ENCODE data around the gene CCDC148. TPM values are rescaled to one million over a fixed set of nuclear protein-coding genes. Genes with fewer than 3 reads are reported as not detected.

The CCDC148 gene
- total and polyA plus RNA-seq, 2 donors (not counting 3 experiments of a cell fraction or from before 2014, with no cell fraction given), result 0.04 to 0.69 TPM

GRCh38 chr2:158134655-158135054 lies 321.9 kb downstream of the CCDC148 start:
- Histone ChIP-seq H3K9me3 (replicated peaks; ENCODE audit: control insufficient read depth, insufficient read depth, low read length) (no peaks in the 10 kb centered on the region), H3K9me1 (replicated peaks; ENCODE audit: control insufficient read depth, extremely low read depth, insufficient read depth, low read length) (no peaks in the 10 kb centered on the region), H2AFZ (ENCODE audit: low read depth, low read length) (no peak overlapping the region), H4K20me1 (replicated peaks; ENCODE audit: control insufficient read depth, extremely low read depth, insufficient read depth, low read length) (no peaks in the 10 kb centered on the region), H3K27me3 (ENCODE audit: control insufficient read depth in 2 of 2, insufficient read depth in 2 of 2, low read length in 2 of 2) (peaks cover 0 to under 1% of the 10 kb centered on the region in 2 experiments), H3K9ac (replicated peaks; ENCODE audit: extremely low read depth, insufficient read depth, low read length) (no peak overlapping the region), H3K27ac (ENCODE audit: insufficient read depth, low read depth, low read length) (no peak overlapping the region), H3K4me3 (replicated peaks in 1 of 3; ENCODE audit: insufficient read depth in 1 of 3, low read depth in 1 of 3, low read length in 3 of 3) (no peak overlapping the region), H3K79me2 (ENCODE audit: control insufficient read depth, insufficient read depth, low read length) (no peaks in the 10 kb centered on the region), H3K4me2 (ENCODE audit: insufficient read depth, low read length) (no peak overlapping the region), H3K4me1 (ENCODE audit: control insufficient read depth, extremely low read depth, insufficient read depth, low read length) (no peaks in the 10 kb centered on the region), H3K36me3 (ENCODE audit: control insufficient read depth in 2 of 2, extremely low read depth in 1 of 2, insufficient read depth in 2 of 2, low read length in 2 of 2) (no peaks in the 10 kb centered on the region)
- intact Hi-C loops (cut with micrococcal nuclease), result no loop called here
- FAIRE-seq (no peak), DNase-seq (ENCODE audit: low read depth, low spot score) (no peak)
- dilution Hi-C loops (cut with MboI; ENCODE audit: extremely low pct_ligation_motif_present, low sequenced_read_pairs), result no loop called here
- TF ChIP-seq EZH2 (IDR thresholded peaks at IDR 0.05; ENCODE audit: borderline replicate concordance, low read depth, low read length, severe bottlenecking), result no peak
- no TSS peak for BruUV-seq (replicated peaks)
- CTCF ChIA-PET, result no interaction called here
- POLR2A ChIA-PET, result no interaction called here

DNA sequence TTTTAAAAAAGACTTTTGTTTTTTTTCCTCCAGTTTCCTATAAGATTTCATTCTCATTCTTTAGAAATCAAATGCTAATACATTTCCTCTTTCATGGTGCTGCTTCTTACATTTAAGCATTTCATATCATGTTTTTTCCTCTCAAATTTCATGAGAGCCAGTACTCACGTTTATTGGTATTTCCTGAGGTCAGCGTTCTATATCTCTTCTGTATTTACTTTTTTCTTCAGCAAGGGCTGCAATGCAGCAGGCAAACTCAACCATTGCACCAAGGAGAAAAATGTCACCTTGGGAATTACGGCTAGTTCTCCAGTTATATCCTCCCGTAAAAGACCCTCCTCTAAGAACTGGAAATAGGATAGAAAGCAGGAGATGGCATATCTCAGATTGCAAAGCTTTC lies 322.5 kb downstream of the CCDC148 start:
- ChIA-PET POLR2A (no interaction called here), CTCF (no interaction called here)
- Histone ChIP-seq H4K20me1 (replicated peaks; ENCODE audit: control insufficient read depth, extremely low read depth, insufficient read depth, low read length) (no peaks in the 10 kb centered on the region), H3K9me3 (replicated peaks; ENCODE audit: control insufficient read depth, insufficient read depth, low read length) (no peaks in the 10 kb centered on the region), H3K4me1 (ENCODE audit: control insufficient read depth, extremely low read depth, insufficient read depth, low read length) (no peaks in the 10 kb centered on the region), H2AFZ (ENCODE audit: low read depth, low read length) (no peak overlapping the region), H3K4me2 (ENCODE audit: insufficient read depth, low read length) (no peak overlapping the region), H3K9me1 (replicated peaks; ENCODE audit: control insufficient read depth, extremely low read depth, insufficient read depth, low read length) (no peaks in the 10 kb centered on the region), H3K27me3 (ENCODE audit: control insufficient read depth in 2 of 2, insufficient read depth in 2 of 2, low read length in 2 of 2) (no peaks in the 10 kb centered on the region), H3K27ac (ENCODE audit: insufficient read depth, low read depth, low read length) (no peak overlapping the region), H3K4me3 (replicated peaks in 1 of 3; ENCODE audit: insufficient read depth in 1 of 3, low read depth in 1 of 3, low read length in 3 of 3) (no peak overlapping the region), H3K9ac (replicated peaks; ENCODE audit: extremely low read depth, insufficient read depth, low read length) (no peak overlapping the region), H3K36me3 (ENCODE audit: control insufficient read depth in 2 of 2, extremely low read depth in 1 of 2, insufficient read depth in 2 of 2, low read length in 2 of 2) (no peaks in the 10 kb centered on the region), H3K79me2 (ENCODE audit: control insufficient read depth, insufficient read depth, low read length) (no peaks in the 10 kb centered on the region)
- no TSS peak for BruUV-seq (replicated peaks)
- dilution Hi-C loops (cut with MboI; ENCODE audit: extremely low pct_ligation_motif_present, low sequenced_read_pairs) (no loop called here), intact Hi-C loops (cut with micrococcal nuclease) (no loop called here)
- no peak for DNase-seq (ENCODE audit: low read depth, low spot score)
- TF ChIP-seq, protein P1, sequence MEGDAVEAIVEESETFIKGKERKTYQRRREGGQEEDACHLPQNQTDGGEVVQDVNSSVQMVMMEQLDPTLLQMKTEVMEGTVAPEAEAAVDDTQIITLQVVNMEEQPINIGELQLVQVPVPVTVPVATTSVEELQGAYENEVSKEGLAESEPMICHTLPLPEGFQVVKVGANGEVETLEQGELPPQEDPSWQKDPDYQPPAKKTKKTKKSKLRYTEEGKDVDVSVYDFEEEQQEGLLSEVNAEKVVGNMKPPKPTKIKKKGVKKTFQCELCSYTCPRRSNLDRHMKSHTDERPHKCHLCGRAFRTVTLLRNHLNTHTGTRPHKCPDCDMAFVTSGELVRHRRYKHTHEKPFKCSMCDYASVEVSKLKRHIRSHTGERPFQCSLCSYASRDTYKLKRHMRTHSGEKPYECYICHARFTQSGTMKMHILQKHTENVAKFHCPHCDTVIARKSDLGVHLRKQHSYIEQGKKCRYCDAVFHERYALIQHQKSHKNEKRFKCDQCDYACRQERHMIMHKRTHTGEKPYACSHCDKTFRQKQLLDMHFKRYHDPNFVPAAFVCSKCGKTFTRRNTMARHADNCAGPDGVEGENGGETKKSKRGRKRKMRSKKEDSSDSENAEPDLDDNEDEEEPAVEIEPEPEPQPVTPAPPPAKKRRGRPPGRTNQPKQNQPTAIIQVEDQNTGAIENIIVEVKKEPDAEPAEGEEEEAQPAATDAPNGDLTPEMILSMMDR (IDR thresholded peaks at IDR 0.05; ENCODE audit: extremely low read depth in 1 of 2, insufficient read depth in 1 of 2, low read depth in 1 of 2, low read length in 2 of 2), result no peak
- TF ChIP-seq GATA2 (IDR thresholded peaks at IDR 0.05; ENCODE audit: insufficient read depth, insufficient read length, low read depth, low read length) (no peak), JUN (IDR thresholded peaks at IDR 0.05; ENCODE audit: borderline replicate concordance, insufficient read depth, insufficient read length, low read depth) (no peak), EZH2 (IDR thresholded peaks at IDR 0.05; ENCODE audit: borderline replicate concordance, low read depth, low read length, severe bottlenecking) (no peak), POLR2A (IDR thresholded peaks at IDR 0.05; ENCODE audit: low read depth, low read length) (no peak)
- no peak for FAIRE-seq

All from endothelial cell of umbilical vein (primary cell).